GM23338 (cell line): ENCODE data around the gene UPK1A. TPM values are rescaled to one million over a fixed set of nuclear protein-coding genes. Genes with fewer than 3 reads are reported as not detected.

ENCODE experiments used
- ATAC-seq: fragments of 200-7000 bp; cut with Tn5 transposase; 3 replicates; pipeline ENCODE4 v1.9.1; 2020
- DNase-seq: peaks from one replicate; pipeline ENCODE4 v3.0.0-alpha.2; 2015; ENCODE audit warnings: low spot score
- H2AFZ ChIP-seq: fragments of 200-600 bp; sonication (generic); 2 replicates; pipeline ENCODE4 v1.8.0; 2016; ENCODE audit warnings: antibody characterized with exemption, mild to moderate bottlenecking, moderate library complexity
- H3F3A ChIP-seq: fragments of 200-600 bp; sonication (generic); replicated peaks from 2 replicates; pipeline ENCODE4 v1.8.0; 2017; ENCODE audit warnings: antibody characterized with exemption, mixed run types, low read depth
- H3K27ac ChIP-seq: fragments of 200-600 bp; sonication (generic); 2 replicates; pipeline ENCODE4 v1.6.1; 2016; ENCODE audit warnings: low read depth
- H3K27me3 ChIP-seq: fragments of 200-600 bp; sonication (generic); 2 replicates; pipeline ENCODE4 v1.8.0; 2016; ENCODE audit warnings: mild to moderate bottlenecking, mixed run types, moderate library complexity; ENCODE audit not compliant: insufficient read depth
- H3K36me3 ChIP-seq: fragments of 200-600 bp; sonication (generic); 2 replicates; pipeline ENCODE4 v1.8.0; 2016; ENCODE audit warnings: mild to moderate bottlenecking; ENCODE audit not compliant: insufficient read depth
- H3K4me1 ChIP-seq: fragments of 200-600 bp; sonication (generic); 2 replicates; pipeline ENCODE4 v1.8.0; 2016; ENCODE audit warnings: mild to moderate bottlenecking, moderate library complexity; ENCODE audit not compliant: insufficient read depth
- H3K4me2 ChIP-seq: fragments of 200-600 bp; sonication (generic); 2 replicates; pipeline ENCODE4 v1.7.1; 2017; ENCODE audit warnings: mixed run types
- H3K4me3 ChIP-seq: fragments of 200-600 bp; sonication (generic); 2 replicates; pipeline ENCODE4 v1.6.1; 2016; ENCODE audit warnings: mixed run types
- H3K79me2 ChIP-seq: fragments of 200-600 bp; sonication (generic); replicated peaks from 2 replicates; pipeline ENCODE4 v1.8.0; 2017; ENCODE audit warnings: mild to moderate bottlenecking; ENCODE audit not compliant: insufficient read depth
- H3K9me2 ChIP-seq: fragments of 200-600 bp; sonication (generic); 2 replicates; pipeline ENCODE4 v1.8.0; 2017; ENCODE audit not compliant: insufficient read depth
- H4K20me1 ChIP-seq: fragments of 200-600 bp; sonication (generic); replicated peaks from 2 replicates; pipeline ENCODE4 v1.8.0; 2017; ENCODE audit warnings: mild to moderate bottlenecking; ENCODE audit not compliant: insufficient read depth
- H3K27ac Mint-ChIP-seq: 2 replicates; pipeline ENCODE4 v1.8.0; 2020; ENCODE audit warnings: inconsistent platforms, mild to moderate bottlenecking, moderate library complexity, mixed read lengths
- H3K27me3 Mint-ChIP-seq: 3 replicates; pipeline ENCODE4 v1.8.0; 2022; ENCODE audit warnings: low read depth, mild to moderate bottlenecking, moderate library complexity, mixed read lengths, inconsistent platforms; ENCODE audit not compliant: insufficient read depth, poor library complexity
- H3K36me3 Mint-ChIP-seq: 3 replicates; pipeline ENCODE4 v1.8.0; 2021; ENCODE audit warnings: low read depth, mild to moderate bottlenecking, inconsistent platforms, moderate library complexity, mixed read lengths
- H3K4me1 Mint-ChIP-seq: 3 replicates; pipeline ENCODE4 v1.8.0; 2020; ENCODE audit warnings: mild to moderate bottlenecking, inconsistent platforms, mixed read lengths
- H3K4me3 Mint-ChIP-seq: 3 replicates; pipeline ENCODE4 v1.8.0; 2021; ENCODE audit warnings: moderate library complexity, mild to moderate bottlenecking, inconsistent platforms, mixed read lengths
- H3K9me3 Mint-ChIP-seq: 3 replicates; pipeline ENCODE4 v1.8.0; 2020; ENCODE audit warnings: moderate library complexity, mild to moderate bottlenecking, inconsistent platforms, mixed read lengths
- EZH2 ChIP-seq: fragments of 200-600 bp; sonication (generic); IDR thresholded peaks from one replicate; pipeline ENCODE4 v1.8.0; 2017; ENCODE audit warnings: antibody characterized with exemption, mild to moderate bottlenecking, low read depth; ENCODE audit not compliant: unreplicated experiment
- EZH2phosphoT487 ChIP-seq: fragments of 200-600 bp; sonication (generic); IDR thresholded peaks from one replicate; pipeline ENCODE4 v1.8.1; 2018; ENCODE audit warnings: antibody characterized with exemption; ENCODE audit not compliant: unreplicated experiment
- NANOG ChIP-seq: IDR thresholded peaks from 2 replicates; pipeline ENCODE4 v1.6.1; 2016; ENCODE audit warnings: antibody characterized with exemption, borderline replicate concordance
- STAT1 ChIP-seq: IDR thresholded peaks from one replicate; pipeline ENCODE4 v1.6.1; 2016; ENCODE audit warnings: antibody characterized with exemption; ENCODE audit not compliant: unreplicated experiment
- ZNF114 ChIP-seq: fragments of 250-450 bp; sonication (Bioruptor Pico); IDR thresholded peaks from 2 replicates; pipeline ENCODE4 v1.5.0; 2020; ENCODE audit warnings: mild to moderate bottlenecking, moderate library complexity
- polyA plus RNA-seq: library from polyadenylated mRNA; unstranded; fragments of >200 nt; fragmentation: Nextera tagmentation; extraction: Ambion mirVana; gene quantifications from 2 replicates; pipeline ENCODE4 v1.2.1, GENCODE V29; 2016
- total RNA-seq: library from RNA; depleted of rRNA; stranded (reverse); fragments of >200 nt; shearing (Covaris generic); gene quantifications from 2 replicates; pipeline ENCODE4 v1.2.3, GENCODE V29; 2014
- TF ChIP-seq, protein P1 (sequence below): IDR thresholded peaks from 2 replicates; pipeline ENCODE4 v1.6.1; 2016; ENCODE audit warnings: antibody characterized with exemption
- TF ChIP-seq, protein P2 (sequence below), 2 experiments: fragments of 200-600 bp in 1 of 2; sonication (generic) in 1 of 2; conservative IDR thresholded peaks; 2 replicates each; pipeline versions ENCODE4 v1.5.1 to v1.6.1; 2016 to 2017; ENCODE audit warnings: antibody characterized with exemption in 2 of 2, low read depth in 2 of 2, mild to moderate bottlenecking in 2 of 2, moderate library complexity in 1 of 2
- TF ChIP-seq, protein P3 (sequence below): IDR thresholded peaks from one replicate; pipeline ENCODE4 v1.6.1; 2018; ENCODE audit warnings: antibody characterized with exemption; ENCODE audit not compliant: unreplicated experiment

Gene UPK1A
- total and polyA plus RNA-seq, 2 experiments from 2014 or later = 0.42 to 1.5 TPM

DNA sequence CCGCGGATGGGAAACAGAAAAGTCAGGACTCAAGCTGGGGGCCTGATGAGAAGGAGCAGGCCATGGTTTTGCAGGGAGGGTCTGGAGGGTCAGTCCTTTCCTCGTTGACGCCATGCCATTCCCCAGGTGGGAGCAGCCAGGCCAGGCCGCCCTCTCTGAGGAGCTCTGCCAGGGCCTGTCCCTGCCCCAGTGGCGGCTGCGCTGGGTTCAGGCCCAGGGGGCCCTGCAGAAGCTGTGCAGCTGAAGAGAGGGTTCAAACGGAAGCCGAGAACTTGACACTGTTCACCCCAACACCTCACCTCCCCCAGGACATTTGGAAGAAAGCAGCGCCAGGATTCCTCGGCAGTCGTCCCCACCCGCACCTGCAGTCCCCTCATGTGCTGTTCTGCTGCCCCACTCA, 43.6 kb upstream of the UPK1A start:
- no peaks in the 10 kb centered on the region for H3K9me2 ChIP-seq
- H3K4me3 ChIP-seq = no peak overlapping the region
- no peaks in the 10 kb centered on the region for H4K20me1 ChIP-seq
- no peaks in the 10 kb centered on the region for H3K4me1 Mint-ChIP-seq
- peak overlapping the region; percentile 61 for H3K27ac Mint-ChIP-seq
- H3K4me2 ChIP-seq = no peak overlapping the region
- ATAC-seq (no peak), DNase-seq (no peak)
- no peaks in the 10 kb centered on the region for H3K79me2 ChIP-seq
- H3K36me3 Mint-ChIP-seq = peaks cover 17% of the 10 kb centered on the region; the same call in 2 of the 3 replicates
- H3K9me3 Mint-ChIP-seq = no peaks in the 10 kb centered on the region
- no peak overlapping the region for H3K27ac ChIP-seq
- H3K27me3 Mint-ChIP-seq = peaks cover 9% of the 10 kb centered on the region
- no peaks in the 10 kb centered on the region for H3K27me3 ChIP-seq
- TF ChIP-seq STAT1 (no peak), EZH2phosphoT487 (no peak)
- TF ChIP-seq, protein P1, sequence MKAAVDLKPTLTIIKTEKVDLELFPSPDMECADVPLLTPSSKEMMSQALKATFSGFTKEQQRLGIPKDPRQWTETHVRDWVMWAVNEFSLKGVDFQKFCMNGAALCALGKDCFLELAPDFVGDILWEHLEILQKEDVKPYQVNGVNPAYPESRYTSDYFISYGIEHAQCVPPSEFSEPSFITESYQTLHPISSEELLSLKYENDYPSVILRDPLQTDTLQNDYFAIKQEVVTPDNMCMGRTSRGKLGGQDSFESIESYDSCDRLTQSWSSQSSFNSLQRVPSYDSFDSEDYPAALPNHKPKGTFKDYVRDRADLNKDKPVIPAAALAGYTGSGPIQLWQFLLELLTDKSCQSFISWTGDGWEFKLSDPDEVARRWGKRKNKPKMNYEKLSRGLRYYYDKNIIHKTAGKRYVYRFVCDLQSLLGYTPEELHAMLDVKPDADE = no peak
- H3K4me1 ChIP-seq = no peaks in the 10 kb centered on the region; the same call in 1 of the 2 replicates
- H2AFZ ChIP-seq = no peak overlapping the region
- H3F3A ChIP-seq = no peaks in the 10 kb centered on the region
- no peaks in the 10 kb centered on the region for H3K36me3 ChIP-seq
- no peak overlapping the region for H3K4me3 Mint-ChIP-seq

DNA sequence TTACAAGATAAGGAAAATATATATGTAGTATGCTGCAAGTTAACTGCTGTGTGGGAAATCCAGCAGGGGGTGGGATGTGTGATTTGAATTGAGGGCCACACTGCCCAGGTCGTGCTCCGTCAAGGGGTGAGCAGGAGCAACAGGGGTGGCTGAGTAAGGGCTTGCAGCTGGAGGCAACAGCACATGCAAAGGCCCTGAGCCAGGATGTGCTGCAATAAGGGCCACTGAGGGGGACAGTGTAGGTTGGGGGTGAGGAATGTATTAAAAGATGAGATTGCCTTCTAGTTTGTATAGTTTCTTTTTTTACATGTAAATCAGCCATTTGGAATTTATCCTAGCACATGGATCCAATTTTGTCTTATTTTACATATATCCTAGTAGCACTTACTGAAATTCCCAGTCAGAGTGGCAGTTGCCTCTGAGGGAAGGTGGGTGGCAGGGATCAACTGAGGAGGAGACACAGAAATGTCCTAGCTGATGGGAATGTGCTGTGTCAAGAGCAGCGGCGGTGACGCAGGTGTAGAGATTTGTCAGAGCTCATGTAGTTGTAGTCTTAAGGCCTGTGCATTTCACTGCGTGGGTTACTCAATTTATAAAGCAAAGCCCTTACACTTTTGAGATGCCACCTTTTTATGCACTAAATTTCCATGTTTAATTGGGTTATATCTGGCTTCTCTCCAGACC, 42.8 kb upstream of the UPK1A start:
- H4K20me1 ChIP-seq = no peaks in the 10 kb centered on the region
- H3K4me1 Mint-ChIP-seq = peaks cover 4% of the 10 kb centered on the region; the same call in 1 of the 3 replicates
- DNase-seq (no peak), ATAC-seq (no peak)
- no peak overlapping the region for H3K27ac ChIP-seq
- H3K4me3 Mint-ChIP-seq = no peak overlapping the region
- H3K4me2 ChIP-seq = no peak overlapping the region
- H3K4me1 ChIP-seq = peaks cover 3% of the 10 kb centered on the region; the same call in 1 of the 2 replicates
- H3K27me3 ChIP-seq = no peaks in the 10 kb centered on the region
- H2AFZ ChIP-seq = no peak overlapping the region
- peaks cover 9% of the 10 kb centered on the region for H3K27me3 Mint-ChIP-seq
- TF ChIP-seq EZH2phosphoT487 (no peak), EZH2 (no peak), NANOG (no peak), ZNF114 (no peak)
- TF ChIP-seq, protein P2, sequence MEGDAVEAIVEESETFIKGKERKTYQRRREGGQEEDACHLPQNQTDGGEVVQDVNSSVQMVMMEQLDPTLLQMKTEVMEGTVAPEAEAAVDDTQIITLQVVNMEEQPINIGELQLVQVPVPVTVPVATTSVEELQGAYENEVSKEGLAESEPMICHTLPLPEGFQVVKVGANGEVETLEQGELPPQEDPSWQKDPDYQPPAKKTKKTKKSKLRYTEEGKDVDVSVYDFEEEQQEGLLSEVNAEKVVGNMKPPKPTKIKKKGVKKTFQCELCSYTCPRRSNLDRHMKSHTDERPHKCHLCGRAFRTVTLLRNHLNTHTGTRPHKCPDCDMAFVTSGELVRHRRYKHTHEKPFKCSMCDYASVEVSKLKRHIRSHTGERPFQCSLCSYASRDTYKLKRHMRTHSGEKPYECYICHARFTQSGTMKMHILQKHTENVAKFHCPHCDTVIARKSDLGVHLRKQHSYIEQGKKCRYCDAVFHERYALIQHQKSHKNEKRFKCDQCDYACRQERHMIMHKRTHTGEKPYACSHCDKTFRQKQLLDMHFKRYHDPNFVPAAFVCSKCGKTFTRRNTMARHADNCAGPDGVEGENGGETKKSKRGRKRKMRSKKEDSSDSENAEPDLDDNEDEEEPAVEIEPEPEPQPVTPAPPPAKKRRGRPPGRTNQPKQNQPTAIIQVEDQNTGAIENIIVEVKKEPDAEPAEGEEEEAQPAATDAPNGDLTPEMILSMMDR (conservative IDR thresholded peaks at IDR 0.05; ENCODE audit: low read depth in 2 of 2) = no peak
- TF ChIP-seq, protein P3, sequence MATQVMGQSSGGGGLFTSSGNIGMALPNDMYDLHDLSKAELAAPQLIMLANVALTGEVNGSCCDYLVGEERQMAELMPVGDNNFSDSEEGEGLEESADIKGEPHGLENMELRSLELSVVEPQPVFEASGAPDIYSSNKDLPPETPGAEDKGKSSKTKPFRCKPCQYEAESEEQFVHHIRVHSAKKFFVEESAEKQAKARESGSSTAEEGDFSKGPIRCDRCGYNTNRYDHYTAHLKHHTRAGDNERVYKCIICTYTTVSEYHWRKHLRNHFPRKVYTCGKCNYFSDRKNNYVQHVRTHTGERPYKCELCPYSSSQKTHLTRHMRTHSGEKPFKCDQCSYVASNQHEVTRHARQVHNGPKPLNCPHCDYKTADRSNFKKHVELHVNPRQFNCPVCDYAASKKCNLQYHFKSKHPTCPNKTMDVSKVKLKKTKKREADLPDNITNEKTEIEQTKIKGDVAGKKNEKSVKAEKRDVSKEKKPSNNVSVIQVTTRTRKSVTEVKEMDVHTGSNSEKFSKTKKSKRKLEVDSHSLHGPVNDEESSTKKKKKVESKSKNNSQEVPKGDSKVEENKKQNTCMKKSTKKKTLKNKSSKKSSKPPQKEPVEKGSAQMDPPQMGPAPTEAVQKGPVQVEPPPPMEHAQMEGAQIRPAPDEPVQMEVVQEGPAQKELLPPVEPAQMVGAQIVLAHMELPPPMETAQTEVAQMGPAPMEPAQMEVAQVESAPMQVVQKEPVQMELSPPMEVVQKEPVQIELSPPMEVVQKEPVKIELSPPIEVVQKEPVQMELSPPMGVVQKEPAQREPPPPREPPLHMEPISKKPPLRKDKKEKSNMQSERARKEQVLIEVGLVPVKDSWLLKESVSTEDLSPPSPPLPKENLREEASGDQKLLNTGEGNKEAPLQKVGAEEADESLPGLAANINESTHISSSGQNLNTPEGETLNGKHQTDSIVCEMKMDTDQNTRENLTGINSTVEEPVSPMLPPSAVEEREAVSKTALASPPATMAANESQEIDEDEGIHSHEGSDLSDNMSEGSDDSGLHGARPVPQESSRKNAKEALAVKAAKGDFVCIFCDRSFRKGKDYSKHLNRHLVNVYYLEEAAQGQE = no peak
- H3F3A ChIP-seq = 0 out of 2 replicates have a peak, but pooled peaks cover 2% of the 10 kb centered on the region
- no peaks in the 10 kb centered on the region for H3K9me3 Mint-ChIP-seq
- no peaks in the 10 kb centered on the region for H3K36me3 ChIP-seq
- no peak overlapping the region for H3K4me3 ChIP-seq
- peaks cover 17% of the 10 kb centered on the region; the same call in 2 of the 3 replicates for H3K36me3 Mint-ChIP-seq
- peak overlapping the region; percentile 61; the same call in 1 of the 2 replicates for H3K27ac Mint-ChIP-seq
- H3K9me2 ChIP-seq = no peaks in the 10 kb centered on the region
- H3K79me2 ChIP-seq = no peaks in the 10 kb centered on the region
